ENCODE measurements around the gene BHMT2.
A peak's percentile ranks its signal among the peaks of the same experiment; 100 is the strongest.

The BHMT2 gene

DNA sequence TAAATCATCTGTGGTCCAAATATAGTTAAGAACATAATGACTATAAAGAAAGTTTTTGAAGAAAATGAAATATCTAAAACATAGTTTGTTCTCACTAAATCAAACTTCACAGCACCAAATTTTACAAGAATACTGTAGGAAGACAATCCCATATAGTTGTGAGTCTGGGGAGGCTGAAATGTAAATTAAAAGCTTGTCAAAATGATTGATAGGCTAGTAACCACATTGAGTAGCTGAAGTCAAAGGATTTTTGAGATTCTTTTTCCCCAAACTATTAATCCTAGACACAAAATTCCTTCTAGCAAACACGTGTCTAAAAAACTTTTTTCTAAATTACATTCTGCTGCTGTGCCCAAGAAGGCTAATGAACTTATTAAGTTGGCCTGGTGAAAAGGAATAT is 55.0 kb downstream of the BHMT2 start:
- TF ChIP-seq, protein P1, sequence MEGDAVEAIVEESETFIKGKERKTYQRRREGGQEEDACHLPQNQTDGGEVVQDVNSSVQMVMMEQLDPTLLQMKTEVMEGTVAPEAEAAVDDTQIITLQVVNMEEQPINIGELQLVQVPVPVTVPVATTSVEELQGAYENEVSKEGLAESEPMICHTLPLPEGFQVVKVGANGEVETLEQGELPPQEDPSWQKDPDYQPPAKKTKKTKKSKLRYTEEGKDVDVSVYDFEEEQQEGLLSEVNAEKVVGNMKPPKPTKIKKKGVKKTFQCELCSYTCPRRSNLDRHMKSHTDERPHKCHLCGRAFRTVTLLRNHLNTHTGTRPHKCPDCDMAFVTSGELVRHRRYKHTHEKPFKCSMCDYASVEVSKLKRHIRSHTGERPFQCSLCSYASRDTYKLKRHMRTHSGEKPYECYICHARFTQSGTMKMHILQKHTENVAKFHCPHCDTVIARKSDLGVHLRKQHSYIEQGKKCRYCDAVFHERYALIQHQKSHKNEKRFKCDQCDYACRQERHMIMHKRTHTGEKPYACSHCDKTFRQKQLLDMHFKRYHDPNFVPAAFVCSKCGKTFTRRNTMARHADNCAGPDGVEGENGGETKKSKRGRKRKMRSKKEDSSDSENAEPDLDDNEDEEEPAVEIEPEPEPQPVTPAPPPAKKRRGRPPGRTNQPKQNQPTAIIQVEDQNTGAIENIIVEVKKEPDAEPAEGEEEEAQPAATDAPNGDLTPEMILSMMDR (IDR thresholded peaks at IDR 0.05), result no peak
- Mint-ChIP-seq H3K27me3 (ENCODE audit: low read depth, poor library complexity) (peaks cover 2% of the 10 kb centered on the region), H3K36me3 (ENCODE audit: low read depth) (no peaks in the 10 kb centered on the region), H3K9me3 (peaks cover 4% of the 10 kb centered on the region), H3K27ac (no peak overlapping the region), H3K4me1 (no peaks in the 10 kb centered on the region), H3K4me3 (no peak overlapping the region)
- DNase-seq, result no peak

DNA sequence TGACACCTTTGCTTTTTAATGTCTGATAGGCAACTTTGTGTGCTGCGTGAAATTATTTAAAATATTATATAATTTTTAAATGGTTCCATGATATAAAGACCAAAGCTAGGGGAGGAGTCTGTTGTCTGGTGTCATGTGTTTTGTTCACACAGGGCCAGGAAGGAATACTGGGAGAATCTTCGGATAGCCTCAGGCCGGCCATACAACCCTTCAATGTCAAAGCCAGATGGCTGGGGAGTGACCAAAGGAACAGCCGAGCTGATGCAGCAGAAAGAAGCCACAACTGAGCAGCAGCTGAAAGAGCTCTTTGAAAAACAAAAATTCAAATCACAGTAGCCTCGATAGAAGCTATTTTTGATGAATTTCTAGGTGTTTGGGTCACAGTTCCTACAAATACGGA is 61.2 kb downstream of the BHMT2 start:
- H3K4me3 Mint-ChIP-seq, result no peak overlapping the region
- H3K27ac Mint-ChIP-seq, result no peak overlapping the region
- no peaks in the 10 kb centered on the region for H3K36me3 Mint-ChIP-seq (ENCODE audit: low read depth)
- peaks cover 5% of the 10 kb centered on the region for H3K27me3 Mint-ChIP-seq (ENCODE audit: low read depth, poor library complexity)
- TF ChIP-seq, protein P1 (IDR thresholded peaks at IDR 0.05), result no peak
- H3K9me3 Mint-ChIP-seq, result peaks cover 4% of the 10 kb centered on the region
- H3K4me1 Mint-ChIP-seq, result peaks cover 15% of the 10 kb centered on the region
- no peak for DNase-seq

DNA sequence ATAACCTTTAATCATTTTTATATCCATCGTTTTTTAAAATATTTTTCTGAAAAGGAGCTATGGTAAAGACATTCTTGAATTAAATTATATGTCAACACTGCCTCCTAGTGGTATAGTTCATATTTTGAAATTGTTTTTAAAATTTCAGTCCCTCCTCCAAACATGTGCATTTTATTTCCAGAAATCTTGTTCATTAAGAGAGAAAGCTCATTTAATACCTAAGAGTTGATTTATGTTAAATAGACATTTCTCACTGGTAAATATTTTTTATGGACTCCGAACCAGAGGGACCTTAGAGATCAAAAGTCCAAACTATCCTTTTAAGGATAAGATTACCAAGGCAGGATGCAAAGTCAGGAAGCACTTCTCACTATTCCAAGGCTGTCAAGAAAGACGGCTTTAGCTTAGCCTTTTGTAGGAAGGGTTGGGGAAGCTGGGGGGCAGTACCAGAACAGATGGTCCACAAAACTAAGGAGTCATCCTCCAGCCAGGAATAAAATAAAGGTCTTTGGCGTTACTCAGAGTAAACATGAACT is 63.6 kb downstream of the BHMT2 start:
- Mint-ChIP-seq H3K9me3 (peaks cover 4% of the 10 kb centered on the region), H3K27ac (no peak overlapping the region), H3K27me3 (ENCODE audit: low read depth, poor library complexity) (peaks cover 4% of the 10 kb centered on the region), H3K36me3 (ENCODE audit: low read depth) (no peaks in the 10 kb centered on the region), H3K4me1 (peaks cover 15% of the 10 kb centered on the region), H3K4me3 (peak overlapping the region; percentile 81)
- TF ChIP-seq, protein P1 (IDR thresholded peaks at IDR 0.05), result peak; percentile 47
- no peak for DNase-seq

GRCh38 chr5:79133657-79134451 is 64.3 kb downstream of the BHMT2 start:
- peak overlapping the region; percentile 81 for H3K4me3 Mint-ChIP-seq
- no peaks in the 10 kb centered on the region for H3K36me3 Mint-ChIP-seq (ENCODE audit: low read depth)
- TF ChIP-seq, protein P1 (IDR thresholded peaks at IDR 0.05), result peak; percentile 56
- H3K9me3 Mint-ChIP-seq, result peaks cover 4% of the 10 kb centered on the region
- H3K4me1 Mint-ChIP-seq, result peaks cover 15% of the 10 kb centered on the region
- peaks cover 4% of the 10 kb centered on the region for H3K27me3 Mint-ChIP-seq (ENCODE audit: low read depth, poor library complexity)
- peak; percentile 76 for DNase-seq
- H3K27ac Mint-ChIP-seq, result peak overlapping the region; percentile 88

DNA sequence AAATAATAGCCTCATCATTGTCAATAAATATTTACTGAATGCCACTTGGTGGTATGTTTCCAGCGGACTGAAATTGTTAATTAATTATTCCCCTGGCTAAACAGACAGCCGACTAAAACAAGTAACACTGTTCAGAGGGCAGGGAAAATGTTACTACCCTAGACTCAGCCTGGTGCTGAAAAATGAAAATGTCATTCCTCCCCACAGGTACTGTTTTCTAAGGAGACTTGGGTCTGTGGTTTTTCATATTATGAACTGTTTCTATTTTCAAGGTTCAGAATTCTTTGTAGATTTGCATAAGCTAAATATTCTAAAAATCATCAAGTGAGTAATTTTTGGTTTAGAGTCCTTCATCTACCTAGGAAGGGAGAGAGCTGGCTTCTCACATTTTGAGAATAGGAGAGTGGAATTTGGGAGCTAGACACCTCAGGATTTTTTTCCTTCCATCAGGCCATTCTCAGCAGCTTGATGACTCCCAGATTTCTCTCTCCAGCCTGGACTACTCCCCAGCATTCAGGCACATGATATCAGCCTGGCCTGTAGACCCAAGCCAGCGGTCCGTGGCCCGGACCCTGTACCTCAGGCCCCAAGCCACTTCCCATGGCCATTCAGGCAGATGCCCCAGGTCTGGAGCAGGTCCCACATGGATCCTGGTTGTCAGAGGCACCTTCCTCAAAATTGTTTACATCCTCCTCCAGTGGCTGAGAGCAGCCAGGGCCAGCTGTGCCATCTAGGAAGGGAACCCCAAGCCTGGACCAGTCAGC is 66.4 kb downstream of the BHMT2 start:
- DNase-seq, result no peak
- TF ChIP-seq, protein P1 (IDR thresholded peaks at IDR 0.05), result no peak
- H3K36me3 Mint-ChIP-seq (ENCODE audit: low read depth), result no peaks in the 10 kb centered on the region
- H3K4me1 Mint-ChIP-seq, result peaks cover 15% of the 10 kb centered on the region
- H3K27ac Mint-ChIP-seq, result no peak overlapping the region
- H3K27me3 Mint-ChIP-seq (ENCODE audit: low read depth, poor library complexity), result peaks cover 9% of the 10 kb centered on the region
- H3K9me3 Mint-ChIP-seq, result peaks cover 8% of the 10 kb centered on the region
- H3K4me3 Mint-ChIP-seq, result no peak overlapping the region
